Thyroid gland (tissue), 4 donors: ENCODE data around the gene NDRG3.

ENCODE experiments used
- CTCF ChIP-seq, 6 experiments: fragments of 200-600 bp in 3 of 6; fragments of 450-650 bp in 3 of 6; sonication (generic) in 3 of 6; IDR thresholded peaks; one replicate each; pipeline ENCODE4 v1.5.1; 2016 to 2019; ENCODE audit warnings: antibody characterized with exemption in 6 of 6, mild to moderate bottlenecking in 2 of 6, inconsistent platforms in 1 of 6, moderate library complexity in 1 of 6
- POLR2A ChIP-seq, 2 donors: fragments of 450-650 bp; IDR thresholded peaks; one replicate each; pipeline ENCODE4 v1.6.1; 2017; ENCODE audit warnings: antibody characterized with exemption in 2 of 2, mild to moderate bottlenecking in 2 of 2, moderate library complexity in 1 of 2

GRCh38 chr20:36744243-36744642, 1.6 kb downstream of the NDRG3 start:
- TF ChIP-seq CTCF (IDR thresholded peaks at IDR 0.05), result no peak
- no peak for TF ChIP-seq POLR2A (IDR thresholded peaks at IDR 0.05)
